Measurements from ENCODE around the gene FBXO31.

FBXO31 gene

GRCh38 chr16:87348616-87349157, 34.9 kb downstream of the FBXO31 start:
- H2AFZ ChIP-seq: no peak overlapping the region
- no peaks in the 10 kb centered on the region for H3K4me1 ChIP-seq
- H3K9ac ChIP-seq: no peak overlapping the region
- no peak overlapping the region for H3K4me2 ChIP-seq (ENCODE audit: low read length)
- peaks cover 58% of the 10 kb centered on the region for H3K79me2 ChIP-seq
- no peaks in the 10 kb centered on the region for H3K27me3 ChIP-seq (ENCODE audit: control insufficient read depth, insufficient read depth, low read length)
- TF ChIP-seq CTCF (IDR thresholded peaks at IDR 0.05): no peak
- H3K27ac ChIP-seq: no peak overlapping the region
- H3K9me3 ChIP-seq (ENCODE audit: control insufficient read depth, low read length): no peaks in the 10 kb centered on the region
- no peak overlapping the region for H3K4me3 ChIP-seq (ENCODE audit: low read depth, low read length)
- H3K36me3 ChIP-seq (ENCODE audit: control insufficient read depth, insufficient read depth, low read length): no peaks in the 10 kb centered on the region

GRCh38 chr16:87347932-87348615, 35.5 kb downstream of the FBXO31 start:
- Histone ChIP-seq H3K27me3 (ENCODE audit: control insufficient read depth, insufficient read depth, low read length) (no peaks in the 10 kb centered on the region), H3K4me1 (no peaks in the 10 kb centered on the region), H3K9ac (no peak overlapping the region), H3K79me2 (peaks cover 53% of the 10 kb centered on the region), H3K36me3 (ENCODE audit: control insufficient read depth, insufficient read depth, low read length) (no peaks in the 10 kb centered on the region), H2AFZ (no peak overlapping the region), H3K9me3 (ENCODE audit: control insufficient read depth, low read length) (no peaks in the 10 kb centered on the region), H3K4me2 (ENCODE audit: low read length) (no peak overlapping the region), H3K4me3 (ENCODE audit: low read depth, low read length) (no peak overlapping the region), H3K27ac (no peak overlapping the region)
- TF ChIP-seq CTCF (IDR thresholded peaks at IDR 0.05): no peak

GRCh38 chr16:87346517-87347060, 37.0 kb downstream of the FBXO31 start:
- H3K9ac ChIP-seq: no peak overlapping the region
- H3K79me2 ChIP-seq: peaks cover 56% of the 10 kb centered on the region
- H3K4me2 ChIP-seq (ENCODE audit: low read length): no peak overlapping the region
- no peak overlapping the region for H3K27ac ChIP-seq
- no peak overlapping the region for H3K4me3 ChIP-seq (ENCODE audit: low read depth, low read length)
- no peak for TF ChIP-seq CTCF (IDR thresholded peaks at IDR 0.05)
- no peaks in the 10 kb centered on the region for H3K4me1 ChIP-seq
- H3K36me3 ChIP-seq (ENCODE audit: control insufficient read depth, insufficient read depth, low read length): no peaks in the 10 kb centered on the region
- no peak overlapping the region for H2AFZ ChIP-seq
- no peaks in the 10 kb centered on the region for H3K27me3 ChIP-seq (ENCODE audit: control insufficient read depth, insufficient read depth, low read length)
- no peaks in the 10 kb centered on the region for H3K9me3 ChIP-seq (ENCODE audit: control insufficient read depth, low read length)

GRCh38 chr16:87345726-87346424, 37.7 kb downstream of the FBXO31 start:
- Histone ChIP-seq H3K9me3 (ENCODE audit: control insufficient read depth, low read length) (no peaks in the 10 kb centered on the region), H3K4me3 (ENCODE audit: low read depth, low read length) (no peak overlapping the region), H3K79me2 (peaks cover 56% of the 10 kb centered on the region), H3K36me3 (ENCODE audit: control insufficient read depth, insufficient read depth, low read length) (no peaks in the 10 kb centered on the region), H2AFZ (no peak overlapping the region), H3K4me2 (ENCODE audit: low read length) (no peak overlapping the region), H3K4me1 (no peaks in the 10 kb centered on the region), H3K27me3 (ENCODE audit: control insufficient read depth, insufficient read depth, low read length) (no peaks in the 10 kb centered on the region), H3K9ac (no peak overlapping the region), H3K27ac (peak overlapping the region; percentile 47)
- TF ChIP-seq CTCF (IDR thresholded peaks at IDR 0.05): no peak
